Muscle of leg (tissue), 11 donors: ENCODE measurements around the gene LRRC8D. TPM values are rescaled to one million over a fixed set of nuclear protein-coding genes. Genes with fewer than 3 reads are reported as not detected.

Source experiments
- DNase-seq: peaks from one replicate; pipeline ENCODE4 v3.0.0; 2013
- H3K27ac ChIP-seq: one replicate; pipeline ENCODE4 v1.5.1; 2013; ENCODE audit warnings: mild to moderate bottlenecking, low read length, control low read depth
- H3K27me3 ChIP-seq: one replicate; pipeline ENCODE4 v1.6.1; 2013; ENCODE audit warnings: low read length; ENCODE audit not compliant: control insufficient read depth, insufficient read depth
- H3K36me3 ChIP-seq: one replicate; pipeline ENCODE4 v1.6.1; 2013; ENCODE audit warnings: low read length; ENCODE audit not compliant: control insufficient read depth, insufficient read depth
- H3K4me1 ChIP-seq: one replicate; pipeline ENCODE4 v1.6.1; 2013; ENCODE audit warnings: low read length; ENCODE audit not compliant: control insufficient read depth, insufficient read depth
- H3K4me3 ChIP-seq: one replicate; pipeline ENCODE4 v1.5.1; 2013; ENCODE audit warnings: low read length, control low read depth
- H3K9me3 ChIP-seq: replicated peaks from 2 replicates; pipeline ENCODE4 v1.6.1; 2013; ENCODE audit warnings: low read depth, low read length; ENCODE audit not compliant: control insufficient read depth
- WGBS: methylation state at CpG from one replicate; pipeline ENCODE4 v1.1.5; 2013; ENCODE audit warnings: missing lambda C conversion rate; ENCODE audit not compliant: insufficient coverage; 5-methylcytosine and 5-hydroxymethylcytosine counted together
- polyA plus RNA-seq, 8 donors: library from polyadenylated mRNA; unstranded; fragments of 120-200 nt; gene quantifications; one replicate each; pipeline versions ENCODE4 v1.2.1 to v1.2.3, GENCODE V29; 2013; ENCODE audit warnings: inconsistent platforms in 1 of 8, low replicate concordance in 1 of 8; ENCODE audit not compliant: insufficient read length in 8 of 8, insufficient read depth in 1 of 8
- total RNA-seq: library from RNA; stranded (reverse); fragments of 120-200 nt; gene quantifications from one replicate; pipeline ENCODE4 v1.2.4, GENCODE V29; 2013

The LRRC8D gene
- total and polyA plus RNA-seq, 9 donors = 6.2 to 10.5 (median 7.6) TPM

DNA sequence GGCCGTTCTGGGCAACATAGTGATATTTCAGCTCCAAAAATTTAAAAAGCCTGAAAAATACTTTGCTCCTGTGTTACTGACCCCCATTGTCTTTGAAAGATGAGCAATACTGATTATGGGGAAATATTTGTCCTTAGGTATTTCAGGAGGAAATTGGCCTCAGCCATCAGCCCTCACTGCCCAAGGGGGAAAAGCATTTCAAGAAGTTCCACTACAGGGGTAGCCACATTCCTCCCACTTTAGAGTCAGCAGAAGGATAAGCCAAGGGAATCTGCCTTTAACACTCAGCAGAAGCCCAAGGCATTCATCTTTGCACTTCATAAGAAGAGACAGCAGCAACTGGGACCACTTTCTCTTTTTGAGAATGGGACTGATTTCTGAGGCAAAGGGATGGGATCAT, 133.6 kb downstream of the LRRC8D start:
- DNase-seq = no peak
- no peaks in the 10 kb centered on the region for H3K9me3 ChIP-seq
- H3K27ac ChIP-seq = no peak overlapping the region
- 60% methylated on average over 1 of the region's 1 CpG for WGBS
- H3K27me3 ChIP-seq = no peaks in the 10 kb centered on the region
- H3K4me1 ChIP-seq = no peaks in the 10 kb centered on the region
- no peak overlapping the region for H3K4me3 ChIP-seq
- no peaks in the 10 kb centered on the region for H3K36me3 ChIP-seq

DNA sequence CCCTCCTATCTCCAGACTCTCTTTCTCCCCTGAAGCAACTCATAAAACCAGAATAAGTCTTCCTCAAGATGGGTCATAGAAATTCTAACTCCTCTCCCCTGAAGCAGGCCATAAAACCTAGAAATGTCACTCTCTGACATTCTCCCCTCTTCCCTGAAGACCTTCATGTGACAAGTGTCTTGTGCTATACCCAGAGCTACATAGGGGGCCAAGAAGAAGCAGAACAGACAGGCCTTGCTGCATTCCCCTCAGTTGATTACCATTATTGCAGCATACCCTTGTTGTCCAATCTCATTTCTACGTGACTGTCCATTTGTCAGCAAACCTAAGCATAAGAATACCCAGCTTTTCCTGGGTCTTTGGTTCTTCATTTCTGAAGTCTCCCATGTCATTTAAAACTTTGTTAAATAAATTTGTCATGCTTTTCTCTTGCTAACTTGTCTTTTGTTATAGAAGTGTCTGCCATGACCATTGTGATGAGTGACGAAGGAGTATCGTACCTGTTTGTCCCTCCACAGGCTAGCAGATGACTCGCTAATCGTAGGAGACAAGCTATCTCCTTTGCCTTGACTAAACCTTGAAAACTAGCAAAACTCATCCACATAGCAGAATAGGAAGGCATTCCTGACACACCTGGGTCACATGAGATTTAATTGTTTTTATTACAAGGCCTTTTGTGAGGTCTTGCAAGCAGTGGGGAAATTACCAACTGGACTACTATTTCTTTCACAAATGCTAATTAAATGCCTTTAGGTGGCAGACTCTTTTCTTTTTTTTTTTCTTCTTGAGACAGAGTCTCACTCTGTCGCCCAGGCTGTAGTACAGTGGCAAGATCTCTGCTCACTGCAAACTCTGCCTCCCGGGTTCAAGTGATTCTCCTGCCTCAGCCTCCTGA, 134.7 kb downstream of the LRRC8D start:
- H3K36me3 ChIP-seq = no peaks in the 10 kb centered on the region
- no peaks in the 10 kb centered on the region for H3K4me1 ChIP-seq
- WGBS = 89% methylated on average over 6 of the region's 7 CpGs
- H3K27ac ChIP-seq = no peak overlapping the region
- no peaks in the 10 kb centered on the region for H3K9me3 ChIP-seq
- no peak overlapping the region for H3K4me3 ChIP-seq
- no peaks in the 10 kb centered on the region for H3K27me3 ChIP-seq
- no peak for DNase-seq

DNA sequence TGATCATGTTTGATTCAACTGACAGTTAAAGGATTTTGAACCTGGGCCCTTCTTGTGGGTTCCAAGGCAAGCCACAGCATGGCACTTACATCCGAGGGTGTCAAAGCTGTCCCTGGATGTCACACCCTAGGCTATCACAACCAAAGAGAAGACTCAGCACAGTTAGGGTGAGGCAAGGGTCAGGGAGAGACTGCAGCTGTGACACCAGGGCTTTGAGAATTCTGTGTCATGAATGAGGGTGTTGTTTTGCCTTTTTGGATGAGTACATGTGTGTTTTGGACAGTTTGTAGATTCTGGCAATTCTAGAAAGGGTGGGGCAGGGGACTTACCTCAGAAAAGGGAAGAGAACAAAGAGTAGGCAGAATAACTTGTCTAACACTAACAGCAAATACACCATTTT, 136.3 kb downstream of the LRRC8D start:
- no peak for DNase-seq
- Histone ChIP-seq H3K4me1 (no peaks in the 10 kb centered on the region), H3K27ac (no peak overlapping the region), H3K36me3 (no peaks in the 10 kb centered on the region), H3K9me3 (no peaks in the 10 kb centered on the region), H3K27me3 (no peaks in the 10 kb centered on the region), H3K4me3 (no peak overlapping the region)
- WGBS = no CpG with 5 or more reads among the region's 1 CpG

DNA sequence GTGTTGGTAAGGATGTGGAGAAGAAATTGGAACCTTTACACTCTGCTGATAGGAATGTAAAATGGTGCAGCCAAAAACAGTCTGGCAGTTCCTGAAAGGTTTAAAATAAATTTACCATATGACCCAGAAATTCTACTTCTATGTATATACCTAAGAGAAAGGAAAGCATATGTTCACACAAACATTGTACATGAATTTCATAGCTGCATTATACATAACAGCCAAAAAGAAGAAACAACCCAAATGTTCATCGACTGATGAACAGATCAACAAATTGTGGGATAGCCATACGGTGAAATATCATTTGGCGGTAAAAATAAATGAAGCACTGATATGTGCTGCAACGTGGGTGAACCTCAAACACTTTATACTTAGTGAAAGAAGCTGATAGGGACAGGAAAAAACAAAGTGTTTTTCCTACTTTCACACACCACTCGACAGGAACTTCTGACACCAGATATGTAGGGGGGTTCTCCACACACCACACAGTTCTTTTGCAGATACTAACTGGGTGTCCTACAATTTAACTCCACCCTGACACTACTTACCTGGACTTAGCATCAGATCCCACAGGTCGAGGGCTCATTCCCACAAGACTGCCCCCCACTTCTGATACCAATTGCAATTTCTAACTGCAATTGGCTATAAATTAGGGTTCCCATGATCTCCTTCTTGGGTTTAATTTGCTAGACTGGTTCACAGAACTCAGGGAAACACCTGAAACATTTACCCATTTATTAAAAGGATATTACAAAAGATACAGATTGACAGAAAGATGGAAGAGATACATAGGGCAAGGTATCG, 138.2 kb downstream of the LRRC8D start:
- Histone ChIP-seq H3K4me3 (no peak overlapping the region), H3K36me3 (no peaks in the 10 kb centered on the region), H3K27me3 (no peaks in the 10 kb centered on the region), H3K9me3 (peaks cover 2% of the 10 kb centered on the region), H3K4me1 (no peaks in the 10 kb centered on the region), H3K27ac (no peak overlapping the region)
- WGBS = 83% methylated on average over 1 of the region's 7 CpGs
- no peak for DNase-seq

DNA sequence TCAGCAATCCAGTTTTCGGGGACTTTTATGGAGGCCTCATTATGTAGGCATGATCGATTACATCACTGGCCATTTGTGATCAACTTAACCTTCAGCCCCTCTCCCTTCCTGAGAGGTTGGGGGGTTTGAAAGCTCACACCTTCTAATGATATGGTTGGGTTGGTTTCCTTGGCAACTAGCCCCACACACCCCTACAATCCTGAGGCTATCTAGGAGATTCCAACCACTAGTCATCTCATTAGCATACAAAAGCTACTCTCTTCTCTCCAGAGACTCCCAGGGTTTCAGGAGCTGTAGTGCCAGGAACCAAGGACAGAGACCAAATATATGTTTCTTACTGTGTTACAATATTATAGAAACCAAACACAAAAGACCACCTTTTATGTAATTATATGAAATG, 138.9 kb downstream of the LRRC8D start:
- Histone ChIP-seq H3K4me1 (no peaks in the 10 kb centered on the region), H3K9me3 (peaks cover 2% of the 10 kb centered on the region), H3K4me3 (no peak overlapping the region), H3K27ac (no peak overlapping the region), H3K36me3 (no peaks in the 10 kb centered on the region), H3K27me3 (no peaks in the 10 kb centered on the region)
- DNase-seq = no peak
- WGBS = no CpG with 5 or more reads among the region's 2 CpGs

DNA sequence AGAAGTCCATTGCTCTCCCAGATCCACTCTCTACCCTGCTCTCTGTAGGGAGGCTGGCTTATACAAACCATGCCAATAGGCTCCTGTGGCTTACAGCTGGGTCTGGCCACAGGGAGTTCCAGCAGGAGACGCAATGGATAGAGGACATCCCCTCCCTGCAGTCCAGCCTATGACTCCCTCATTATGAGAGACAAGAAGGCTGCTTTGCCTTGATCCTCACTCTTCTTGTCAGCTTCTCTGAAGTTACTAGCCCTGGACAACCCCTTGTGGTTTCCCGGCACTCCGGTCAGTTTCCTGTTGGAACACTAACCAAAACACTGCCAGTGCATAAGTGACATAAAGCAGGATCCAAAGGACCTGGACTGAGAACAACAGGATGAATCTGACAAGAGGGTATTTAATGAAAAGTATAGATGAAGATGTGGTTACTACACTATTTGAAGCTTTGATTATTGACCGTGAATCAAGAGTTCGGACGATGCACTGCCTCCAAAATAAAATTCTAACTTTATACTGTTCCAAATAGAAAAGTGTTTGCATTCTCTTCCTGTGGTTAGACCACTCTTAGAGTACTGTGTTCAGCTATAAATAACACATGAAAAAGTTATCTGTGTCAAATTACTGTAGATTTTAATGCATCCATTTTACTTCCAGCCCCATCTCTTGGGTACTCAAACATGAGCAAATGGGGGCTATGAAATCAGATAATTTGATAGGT, 141.4 kb downstream of the LRRC8D start:
- no peak overlapping the region for H3K4me3 ChIP-seq
- WGBS = 100% methylated on average over 1 of the region's 6 CpGs
- no peak for DNase-seq
- peaks cover 2% of the 10 kb centered on the region for H3K9me3 ChIP-seq
- H3K36me3 ChIP-seq = no peaks in the 10 kb centered on the region
- H3K27ac ChIP-seq = no peak overlapping the region
- H3K4me1 ChIP-seq = no peaks in the 10 kb centered on the region
- H3K27me3 ChIP-seq = no peaks in the 10 kb centered on the region

DNA sequence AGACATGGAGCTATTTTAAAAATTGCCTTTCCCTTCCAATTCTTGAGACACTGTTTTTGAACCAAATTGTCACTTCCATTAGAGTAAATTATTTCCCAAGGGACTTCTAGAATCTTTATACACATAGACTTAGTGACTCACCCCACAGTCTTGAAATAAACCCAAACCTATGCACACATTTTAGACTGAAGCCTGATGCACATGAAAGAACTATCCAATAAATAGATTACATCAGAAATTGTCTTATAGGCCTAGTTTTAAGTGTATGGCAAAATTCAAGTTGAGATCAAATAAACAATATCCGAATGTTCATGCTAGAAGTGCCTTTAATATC, 141.9 kb downstream of the LRRC8D start:
- Histone ChIP-seq H3K27ac (no peak overlapping the region), H3K27me3 (no peaks in the 10 kb centered on the region), H3K4me3 (no peak overlapping the region), H3K9me3 (peaks cover 2% of the 10 kb centered on the region), H3K4me1 (no peaks in the 10 kb centered on the region), H3K36me3 (no peaks in the 10 kb centered on the region)
- DNase-seq = no peak
- no CpG with 5 or more reads among the region's 1 CpG for WGBS

DNA sequence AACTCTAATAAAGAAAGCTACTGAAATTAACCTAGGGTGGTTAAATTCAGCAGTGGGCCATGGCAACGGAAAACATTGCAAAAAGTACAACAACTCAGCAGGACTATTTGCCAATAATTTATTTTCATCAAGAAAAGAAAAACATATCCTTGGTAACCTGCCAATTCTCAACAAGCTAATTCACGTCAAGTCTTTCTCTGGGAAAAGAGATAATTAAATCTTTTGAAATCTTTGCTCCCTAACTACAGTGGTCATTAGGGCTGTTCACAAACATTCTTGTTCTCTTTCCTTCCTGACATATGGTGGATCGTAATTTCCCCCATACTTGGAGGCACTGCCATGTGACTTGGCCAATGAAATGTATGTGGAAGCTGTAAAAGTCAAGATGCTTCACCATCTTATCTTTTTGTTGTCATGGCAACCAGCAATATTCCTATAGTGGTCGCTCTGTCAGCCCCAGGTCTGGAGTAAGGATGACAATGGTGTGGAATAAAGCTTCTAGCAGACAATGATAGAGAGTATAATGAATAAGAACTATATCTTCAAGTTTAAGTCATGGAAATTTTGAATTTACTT, 144.4 kb downstream of the LRRC8D start:
- Histone ChIP-seq H3K36me3 (no peaks in the 10 kb centered on the region), H3K9me3 (peaks cover 2% of the 10 kb centered on the region), H3K4me3 (no peak overlapping the region), H3K4me1 (no peaks in the 10 kb centered on the region), H3K27me3 (no peaks in the 10 kb centered on the region), H3K27ac (no peak overlapping the region)
- no CpG with 5 or more reads among the region's 4 CpGs for WGBS
- peak; percentile 24 for DNase-seq

DNA sequence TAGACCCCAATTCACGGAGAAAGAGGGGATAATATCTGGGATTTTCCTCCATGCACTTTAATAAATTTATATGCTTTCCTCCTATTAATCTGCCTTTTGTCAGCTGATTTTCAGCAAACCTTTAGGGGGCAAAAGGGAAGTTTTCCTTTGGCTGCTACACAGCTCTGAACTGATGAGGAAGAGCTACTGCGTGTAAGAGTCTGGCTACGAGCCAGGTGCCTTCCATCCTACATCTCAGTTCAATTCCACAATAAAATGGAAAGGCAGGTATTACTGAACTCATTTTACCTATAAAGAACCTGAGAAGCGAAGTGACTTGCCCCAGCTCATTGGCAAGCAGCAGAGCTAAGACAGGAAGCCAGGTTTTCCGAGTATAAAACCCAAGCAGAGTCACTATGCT, 145.8 kb downstream of the LRRC8D start:
- H3K36me3 ChIP-seq = no peaks in the 10 kb centered on the region
- DNase-seq = no peak
- no peak overlapping the region for H3K4me3 ChIP-seq
- H3K4me1 ChIP-seq = no peaks in the 10 kb centered on the region
- WGBS = 48% methylated on average over 2 of the region's 5 CpGs
- H3K9me3 ChIP-seq = peaks cover 2% of the 10 kb centered on the region
- no peak overlapping the region for H3K27ac ChIP-seq
- no peaks in the 10 kb centered on the region for H3K27me3 ChIP-seq

DNA sequence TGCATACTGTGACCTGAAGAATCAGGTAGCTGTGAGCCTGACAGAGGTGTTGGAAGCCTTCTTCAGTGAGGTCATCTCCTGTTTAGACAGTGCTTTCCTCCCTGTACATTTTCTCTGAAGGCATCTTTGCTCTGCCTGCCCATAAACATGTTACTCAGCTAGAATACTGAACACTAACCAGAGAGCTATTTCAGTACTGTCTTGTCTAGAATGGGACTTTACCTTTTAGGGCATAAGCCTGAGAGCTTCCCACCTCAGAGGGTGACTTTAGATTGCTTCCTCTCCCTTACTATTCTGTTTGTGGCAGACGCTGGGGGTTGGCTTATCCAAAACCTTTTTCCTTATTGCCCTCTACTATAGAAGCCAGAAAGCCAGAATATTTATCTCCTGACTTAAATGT, 150.8 kb downstream of the LRRC8D start:
- no peaks in the 10 kb centered on the region for H3K36me3 ChIP-seq
- no peak overlapping the region for H3K4me3 ChIP-seq
- no peak for DNase-seq
- peaks cover 2% of the 10 kb centered on the region for H3K4me1 ChIP-seq
- no peak overlapping the region for H3K27ac ChIP-seq
- no CpG with 5 or more reads among the region's 1 CpG for WGBS
- no peaks in the 10 kb centered on the region for H3K9me3 ChIP-seq
- no peaks in the 10 kb centered on the region for H3K27me3 ChIP-seq
